Endothelial cell of umbilical vein (primary cell): ENCODE data around the gene BIRC6. TPM values are rescaled to one million over a fixed set of nuclear protein-coding genes. Genes with fewer than 3 reads are reported as not detected.

Experiments
- BruUV-seq: library from RNA; stranded (reverse); fragments of 400-500 nt; replicated peaks from 2 replicates; lab custom pipeline; 2021; lab: Mats Ljungman, UMichigan
- CTCF ChIA-PET: fragments of 300-600, 350-600 bp; sonication (Branson Sonifier 250); formaldehyde crosslinking; loops from one replicate; lab custom pipeline; 2021; ENCODE audit warnings: antibody characterized with exemption, inconsistent platforms; lab: Charles Lee
- POLR2A ChIA-PET: fragments of 300-600, 350-600 bp; sonication (Branson Sonifier 250); formaldehyde crosslinking; loops from one replicate; lab custom pipeline; 2021; ENCODE audit warnings: antibody characterized with exemption, inconsistent platforms; lab: Charles Lee
- DNase-seq: peaks from one replicate; pipeline ENCODE4 v3.0.0-alpha.2; 2011; ENCODE audit warnings: low read depth, low spot score
- FAIRE-seq: peaks from 2 replicates; lab custom pipeline; 2011; peaks lifted over from hg19 to GRCh38; lab: Jason Lieb, UNC
- H2AFZ ChIP-seq: 2 replicates; pipeline ENCODE4 v1.6.0; 2012; ENCODE audit warnings: low read depth, low read length, control low read depth, inconsistent platforms
- H3K27ac ChIP-seq: 2 replicates; pipeline ENCODE4 v1.5.1; 2011; ENCODE audit warnings: low read depth, mild to moderate bottlenecking, control low read depth, low read length, moderate library complexity; ENCODE audit not compliant: insufficient read depth
- H3K27me3 ChIP-seq, 2 experiments: 2 replicates each; pipeline versions ENCODE4 v1.6.0 to v1.6.1; 2011; ENCODE audit warnings: low read length in 2 of 2, mixed read lengths in 1 of 2; ENCODE audit not compliant: control insufficient read depth in 2 of 2, insufficient read depth in 2 of 2
- H3K36me3 ChIP-seq, 2 experiments: 2 replicates in 1 of 2; 3 replicates in 1 of 2; pipeline ENCODE4 v1.5.1; 2011; ENCODE audit warnings: low read length in 2 of 2, mild to moderate bottlenecking in 1 of 2, moderate library complexity in 1 of 2; ENCODE audit not compliant: control insufficient read depth in 2 of 2, insufficient read depth in 2 of 2; ENCODE audit errors: extremely low read depth in 1 of 2
- H3K4me1 ChIP-seq: 3 replicates; pipeline ENCODE4 v1.5.1; 2011; ENCODE audit warnings: mild to moderate bottlenecking, low read length; ENCODE audit not compliant: control insufficient read depth, insufficient read depth; ENCODE audit errors: extremely low read depth
- H3K4me2 ChIP-seq: 2 replicates; pipeline ENCODE4 v1.6.1; 2011; ENCODE audit warnings: low read length, control low read depth, mixed read lengths; ENCODE audit not compliant: insufficient read depth
- H3K4me3 ChIP-seq, 3 experiments: fragments of 200-600 bp in 1 of 3; sonication (generic), shearing (Covaris generic) in 1 of 3; replicated peaks in 1 of 3; 2 replicates each; pipeline ENCODE4 v1.5.1; 2011 to 2016; ENCODE audit warnings: control low read depth in 3 of 3, low read length in 3 of 3, mild to moderate bottlenecking in 2 of 3, inconsistent platforms in 1 of 3, low read depth in 1 of 3, moderate library complexity in 1 of 3; ENCODE audit not compliant: insufficient read depth in 1 of 3
- H3K79me2 ChIP-seq: 2 replicates; pipeline ENCODE4 v1.6.0; 2012; ENCODE audit warnings: low read length, inconsistent platforms; ENCODE audit not compliant: control insufficient read depth, insufficient read depth
- H3K9ac ChIP-seq: replicated peaks from 2 replicates; pipeline ENCODE3; 2011; ENCODE audit warnings: low read length, control low read depth; ENCODE audit not compliant: insufficient read depth; ENCODE audit errors: extremely low read depth
- H3K9me1 ChIP-seq: replicated peaks from 3 replicates; pipeline ENCODE4 v1.6.0; 2011; ENCODE audit warnings: mild to moderate bottlenecking, low read length; ENCODE audit not compliant: control insufficient read depth, insufficient read depth; ENCODE audit errors: extremely low read depth
- H3K9me3 ChIP-seq: replicated peaks from 2 replicates; pipeline ENCODE4 v1.5.1; 2012; ENCODE audit warnings: low read length, inconsistent platforms; ENCODE audit not compliant: control insufficient read depth, insufficient read depth
- H4K20me1 ChIP-seq: replicated peaks from 2 replicates; pipeline ENCODE3; 2011; ENCODE audit warnings: mild to moderate bottlenecking, low read length; ENCODE audit not compliant: control insufficient read depth, insufficient read depth; ENCODE audit errors: extremely low read depth
- CTCF ChIP-seq, 2 donors: IDR thresholded peaks; 1 replicate in 1 of 2; 2 replicates in 1 of 2; pipeline ENCODE4 v1.5.1; 2011; ENCODE audit warnings: low read length in 2 of 2, mild to moderate bottlenecking in 2 of 2, moderate library complexity in 2 of 2, control low read depth in 1 of 2, inconsistent platforms in 1 of 2, low read depth in 1 of 2; ENCODE audit not compliant: insufficient read depth in 1 of 2; ENCODE audit errors: extremely low read depth in 1 of 2
- GATA2 ChIP-seq: IDR thresholded peaks from 2 replicates; pipeline ENCODE4 v1.7.0; 2011; ENCODE audit warnings: low read depth, mild to moderate bottlenecking, moderate library complexity, mixed read lengths, low read length; ENCODE audit not compliant: insufficient read length, insufficient read depth
- MAX ChIP-seq: IDR thresholded peaks from 2 replicates; pipeline ENCODE4 v1.6.1; 2011; ENCODE audit not compliant: insufficient read depth, insufficient read length
- dilution Hi-C: fragments of 300-500 bp; cut with MboI; formaldehyde crosslinking; loops from one replicate; pipeline ENCODE4 v1.15.0; 2019; ENCODE audit warnings: low sequenced_read_pairs; ENCODE audit not compliant: extremely low pct_ligation_motif_present
- intact Hi-C: fragments of 100-400 bp; cut with micrococcal nuclease; formaldehyde crosslinking; loops from one replicate; pipeline ENCODE4 v1.10.0; 2022
- polyA plus RNA-seq, 4 experiments: library from polyadenylated mRNA; depleted of rRNA in 3 of 4; stranded (reverse) in 3 of 4; unstranded in 1 of 4; fragments of >200 nt; gene quantifications; 2 replicates each; pipeline versions ENCODE4 v1.2.1 to v1.2.3, GENCODE V29; 2011 to 2012; ENCODE audit warnings: missing spikeins in 1 of 4
- total RNA-seq: library from RNA; stranded (reverse); gene quantifications from 2 replicates; pipeline ENCODE4 v1.2.3, GENCODE V29; 2021

Gene BIRC6
- total and polyA plus RNA-seq, 2 donors (not counting 3 experiments of a cell fraction or from before 2014, with no cell fraction given): 34.2 to 83.1 TPM

GRCh38 chr2:32627441-32627813 lies 270.6 kb downstream of the BIRC6 start:
- peaks cover 5% of the 10 kb centered on the region for H3K4me1 ChIP-seq
- H3K4me3 ChIP-seq: peak overlapping the region; percentile 92 to 98 (median 98)
- intact Hi-C loops: no loop called here
- ChIA-PET CTCF (interaction anchor here (1.2 to 1.5 kb wide), 3 partner anchors 51 to 108 kb away, joined by 3 to 4 read pairs (median 3); no protein-coding TSS in a partner anchor), POLR2A (no interaction called here)
- TF ChIP-seq MAX: no peak
- TF ChIP-seq CTCF (IDR thresholded peaks at IDR 0.05; ENCODE audit: extremely low read depth in 1 of 2, insufficient read depth in 1 of 2, low read depth in 1 of 2, low read length in 2 of 2): peak in 1 of 2 donors; percentile 20
- no peak for TF ChIP-seq GATA2
- BruUV-seq: no TSS peak
- H3K79me2 ChIP-seq: peaks cover 12% of the 10 kb centered on the region
- H3K9me3 ChIP-seq: no peaks in the 10 kb centered on the region
- dilution Hi-C loops: no loop called here
- peaks cover 0 to 3% of the 10 kb centered on the region in 2 experiments for H3K36me3 ChIP-seq
- FAIRE-seq (no peak), DNase-seq (no peak)
- peak overlapping the region; percentile 36 for H3K9ac ChIP-seq
- no peaks in the 10 kb centered on the region for H4K20me1 ChIP-seq
- peak overlapping the region; percentile 95 for H3K4me2 ChIP-seq
- no peaks in the 10 kb centered on the region for H3K27me3 ChIP-seq
- peak overlapping the region; percentile 1 for H3K27ac ChIP-seq
- no peaks in the 10 kb centered on the region for H3K9me1 ChIP-seq
- H2AFZ ChIP-seq: peak overlapping the region; percentile 91
